Hypothalamus (tissue), 51 donors: ENCODE measurements around the gene MRPL20.
"Not testable (repeated sequence)": the region's sequence is repeated elsewhere in the genome, so short reads cannot be mapped to it uniquely, and the experiment has no call there.

Source experiments
- DNase-seq, 51 donors: peaks; one replicate each; lab custom pipeline; 2025; lab: John Stamatoyannopoulos, UW

The MRPL20 gene

GRCh38 chr1:1427106-1427819 is 20.2 kb upstream of the MRPL20 start:
- peak in 23 of 51 donors; percentile 32 to 79 (median 60) for DNase-seq

DNA sequence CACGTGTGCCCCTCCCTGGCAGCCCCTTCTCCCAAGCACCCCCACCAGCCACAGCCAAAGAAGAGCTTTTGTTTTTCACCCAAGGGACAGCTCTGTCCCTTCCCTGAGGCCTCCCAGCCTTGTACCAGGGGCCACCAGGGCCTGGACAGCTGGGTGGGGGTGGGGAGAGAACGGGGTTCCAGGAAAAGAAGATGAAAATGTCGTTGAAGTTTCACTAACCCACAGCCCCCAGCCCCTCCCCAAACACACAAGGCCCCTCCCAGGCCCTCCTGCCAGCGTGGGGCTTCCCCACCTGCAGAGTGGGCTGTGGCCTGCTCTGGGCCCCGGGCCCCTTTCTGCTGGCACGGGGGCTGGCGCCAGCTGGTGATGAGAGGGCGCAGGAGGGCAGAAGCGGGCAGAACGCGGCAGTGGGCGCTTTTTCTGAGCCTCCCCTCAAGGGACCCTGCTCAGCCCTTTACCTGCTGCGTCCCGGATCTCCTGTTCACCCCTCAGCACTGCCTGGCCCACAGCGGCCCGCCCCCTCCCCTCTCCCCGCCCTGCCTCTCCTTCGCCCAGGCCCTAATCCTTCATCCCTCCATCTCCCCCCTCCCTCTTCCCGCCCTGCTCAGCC is 19.5 kb upstream of the MRPL20 start:
- peak in 34 of 51 donors; percentile 26 to 89 (median 58) for DNase-seq

GRCh38 chr1:1425753-1426495 is 18.8 kb upstream of the MRPL20 start:
- peak in 37 of 51 donors; percentile 30 to 87 (median 73) for DNase-seq

DNA sequence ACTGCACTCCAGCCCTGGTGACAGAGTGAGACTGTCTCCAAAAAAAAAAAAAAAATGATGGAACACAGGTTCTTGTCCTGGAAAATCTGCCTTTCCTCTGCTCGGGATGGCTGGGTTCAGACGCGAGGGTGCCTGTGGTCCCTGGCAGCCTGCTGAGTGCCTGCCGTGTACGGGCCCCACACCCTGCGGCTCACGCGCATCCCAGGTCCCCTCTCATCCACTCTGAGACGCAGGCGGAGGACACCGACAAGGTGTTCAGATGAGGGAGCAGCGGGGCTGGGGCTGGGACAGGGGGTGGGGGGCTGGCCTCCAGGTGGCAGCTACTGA is 18.3 kb upstream of the MRPL20 start:
- no peak for DNase-seq

DNA sequence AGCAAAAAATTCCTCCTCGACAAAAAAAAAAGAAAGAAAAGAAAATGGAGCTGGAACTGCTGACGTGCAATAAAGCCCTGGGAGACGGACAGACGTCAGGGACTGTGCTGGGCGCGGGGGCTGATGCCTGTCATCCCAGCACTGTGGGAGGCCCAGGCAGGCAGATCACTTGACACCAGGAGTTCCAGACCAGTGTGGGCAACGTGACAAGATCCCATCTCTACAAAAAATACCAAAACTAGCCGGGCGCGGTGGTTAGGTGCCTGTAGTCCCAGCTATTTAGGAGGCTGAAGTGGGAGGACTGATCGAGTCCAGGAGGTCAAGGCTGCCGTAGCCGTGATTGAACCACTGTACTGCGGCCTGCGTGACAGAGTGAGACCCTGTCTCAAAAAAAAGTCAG is 17.6 kb upstream of the MRPL20 start:
- no peak for DNase-seq

GRCh38 chr1:1423245-1423597 is 16.1 kb upstream of the MRPL20 start:
- DNase-seq: no peak

DNA sequence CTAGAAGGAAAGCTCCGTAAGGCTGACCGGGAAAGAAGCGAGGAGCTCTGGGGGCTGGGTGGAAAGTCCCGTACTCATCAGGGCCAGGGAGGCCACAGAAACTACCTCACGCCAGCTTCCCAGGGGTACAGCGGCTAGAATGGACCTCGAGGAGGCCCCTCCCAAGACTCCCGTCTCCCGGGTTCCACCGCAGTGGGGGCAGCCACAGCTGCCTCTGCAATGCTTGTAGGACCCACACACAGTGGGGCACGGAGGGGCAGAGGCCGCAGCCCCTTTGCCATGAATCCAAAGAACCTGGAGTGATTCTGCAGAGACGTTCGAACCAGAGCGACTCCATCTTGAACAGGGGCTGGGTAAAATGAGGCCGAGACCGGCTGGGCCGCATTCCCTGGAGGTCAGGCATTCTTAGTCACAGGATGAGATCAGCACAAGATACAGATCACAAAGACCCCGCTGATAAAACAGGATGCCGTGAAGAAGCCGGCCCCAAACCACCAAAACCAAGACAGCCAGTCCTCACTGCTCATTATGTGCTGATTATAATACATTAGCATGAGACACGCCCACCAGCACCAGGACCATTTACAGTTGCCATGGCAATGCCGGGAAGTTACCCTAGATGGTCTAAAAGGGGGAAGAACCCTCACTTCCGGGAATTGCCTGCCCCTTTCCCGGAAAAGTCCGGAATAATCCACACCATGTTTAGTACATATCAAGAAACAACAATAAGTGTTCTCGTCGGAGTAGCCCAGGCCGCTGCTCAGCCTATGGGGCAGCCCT is 15.6 kb upstream of the MRPL20 start:
- peak in 1 of 51 donors; percentile 20 for DNase-seq

DNA sequence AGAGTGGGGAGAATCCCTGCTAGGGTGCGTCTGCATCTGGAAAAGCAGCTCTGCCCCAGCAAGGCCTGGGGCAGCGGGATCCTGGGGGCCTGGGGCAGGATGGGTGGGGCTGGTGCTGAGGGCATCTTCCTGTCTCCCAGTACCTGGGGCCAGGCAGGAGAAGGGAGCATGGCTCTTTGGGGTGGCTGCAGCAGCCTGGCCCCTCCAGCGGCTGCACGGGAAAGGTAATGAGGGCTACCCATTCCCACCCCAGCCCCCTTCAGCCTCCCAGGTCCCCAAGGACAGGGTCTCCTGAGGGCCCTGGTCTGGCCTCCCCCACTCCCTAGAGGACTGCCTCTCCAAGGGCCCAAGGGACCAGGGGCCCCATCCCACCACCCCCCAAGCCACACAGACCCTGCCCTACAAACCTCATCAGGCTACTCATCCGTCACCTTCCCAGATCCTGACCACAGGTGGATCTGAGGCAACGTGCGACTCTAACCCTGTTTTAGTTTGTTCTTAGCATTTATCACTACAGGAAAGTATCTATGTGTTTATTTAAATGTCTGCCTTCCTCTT is 14.9 kb upstream of the MRPL20 start:
- DNase-seq: no peak

DNA sequence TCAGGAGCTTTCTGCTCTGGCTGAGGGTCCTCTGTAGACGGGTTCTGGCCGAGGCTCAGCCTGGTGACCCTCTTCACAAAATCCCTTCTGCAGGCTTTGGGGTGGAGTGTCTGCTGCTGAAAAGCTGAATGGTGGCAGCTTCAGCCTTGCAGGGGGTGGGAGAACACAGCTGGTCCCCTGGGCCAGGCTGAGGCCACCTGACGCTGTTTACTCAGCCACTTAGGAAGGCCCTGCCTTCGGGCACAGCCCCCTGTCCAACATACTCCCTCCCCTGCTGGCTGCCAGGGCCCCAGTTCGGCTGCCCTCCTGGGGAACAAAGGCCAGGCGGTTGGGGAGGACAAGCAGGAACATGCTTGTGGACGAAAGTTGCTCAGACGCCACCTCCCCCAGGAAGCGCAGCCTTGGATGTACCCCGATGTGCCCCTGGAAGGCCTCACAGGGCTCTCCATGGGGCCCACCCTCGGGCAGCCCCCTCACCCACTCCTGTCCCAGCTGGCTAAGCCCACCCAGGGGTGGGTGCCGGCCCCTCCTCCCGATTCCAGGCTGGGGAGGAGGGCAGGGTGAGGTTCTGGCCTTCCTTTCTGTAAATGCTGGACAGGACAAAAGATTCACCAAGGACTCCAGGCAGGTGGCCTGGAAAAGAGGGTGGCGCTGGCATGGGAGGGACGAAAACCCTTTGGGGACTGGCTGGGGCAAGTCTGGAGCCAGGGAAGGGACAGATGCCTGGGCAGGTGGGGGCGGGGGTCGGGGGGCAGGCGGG is 14.2 kb upstream of the MRPL20 start, which contains the start of gene ANKRD65:
Gene ANKRD65, minus strand, starts transcription at position 130 of the 760 bp plus-strand sequence. CDS start 271 bp downstream, outside the sequence.
- peak in 21 of 51 donors; percentile 23 to 65 (median 47) for DNase-seq

DNA sequence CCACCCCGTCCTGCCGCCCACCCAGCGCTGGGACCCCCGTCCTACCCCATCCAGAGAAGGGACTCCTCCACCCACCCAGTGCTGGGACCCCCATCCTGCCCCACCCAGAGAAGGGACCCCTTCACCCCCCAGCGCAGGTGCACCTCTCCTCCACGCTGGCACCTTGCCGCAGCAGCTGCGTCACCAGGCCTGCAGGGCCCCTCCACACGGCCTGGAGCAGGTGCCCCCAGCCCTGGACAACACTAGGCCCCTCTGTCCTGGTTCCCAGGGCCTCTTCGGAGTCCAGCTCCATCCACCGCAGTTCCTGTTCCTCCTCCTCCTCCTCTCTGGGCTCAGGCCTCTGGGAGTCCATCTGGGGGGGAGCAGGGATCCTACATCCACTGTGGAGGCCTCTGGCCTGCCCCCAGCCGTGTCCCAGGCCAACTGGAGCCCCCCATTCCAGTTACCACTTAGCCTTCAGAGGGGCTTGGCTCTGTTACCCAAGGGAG is 13.6 kb upstream of the MRPL20 start:
- DNase-seq: peak in 2 of 51 donors; percentile 35 to 55

- peak in 4 of 51 donors; percentile 21 to 60 (median 42) for DNase-seq
Measured at GRCh38 chr1:1419813-1420653, 12.9 kb upstream of the MRPL20 start.

DNA sequence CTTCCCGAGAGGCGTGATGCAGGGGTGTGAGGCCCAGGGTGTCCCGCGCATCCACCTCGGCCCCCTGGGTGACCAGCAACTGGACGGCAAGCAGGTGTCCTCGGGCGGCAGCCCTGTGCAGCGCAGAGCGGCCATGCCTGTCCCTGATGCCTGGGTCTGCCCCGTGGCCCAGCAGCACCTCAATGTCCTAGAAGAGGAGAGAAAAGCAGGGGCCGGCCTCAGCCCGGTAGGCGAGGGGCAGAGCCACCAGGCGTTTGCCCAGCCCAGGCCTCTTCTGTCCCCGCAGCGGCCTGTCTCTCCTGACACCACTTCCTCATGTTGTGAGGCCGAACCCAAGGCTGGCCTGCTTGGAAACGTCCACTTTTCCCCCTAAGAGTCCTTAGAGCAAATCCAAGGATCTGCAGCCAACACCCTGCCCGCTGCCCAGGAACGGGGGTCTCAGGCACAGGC is 12.3 kb upstream of the MRPL20 start:
- no peak for DNase-seq

- DNase-seq: no peak
Measured at GRCh38 chr1:1418464-1419362, 11.6 kb upstream of the MRPL20 start.

GRCh38 chr1:1417825-1418463 is 10.9 kb upstream of the MRPL20 start:
- DNase-seq: not testable (repeated sequence)

GRCh38 chr1:1417396-1417795 is 10.3 kb upstream of the MRPL20 start:
- DNase-seq: not testable (repeated sequence)

GRCh38 chr1:1415751-1416150 is 8.7 kb upstream of the MRPL20 start:
- no peak for DNase-seq

GRCh38 chr1:1412311-1412902 is 5.3 kb upstream of the MRPL20 start:
- DNase-seq: not testable (repeated sequence)
